Endometrial microvascular endothelial cells (primary cell): ENCODE measurements around the gene KCNA2. TPM values are rescaled to one million over a fixed set of nuclear protein-coding genes. Genes with fewer than 3 reads are reported as not detected.

Experiments used
- in situ Hi-C: cut with HindIII; loops from 2 replicates; pipeline ENCODE4 v1.10.0; 2017; ENCODE audit warnings: low sequenced_read_pairs, low pct_unique_long_range_greater_than_20kb; ENCODE audit errors: inconsistent ontology term
- total RNA-seq: library from RNA; depleted of rRNA; stranded (reverse); fragments of >200 nt; gene quantifications from one replicate; pipeline ENCODE4 v1.2.3, GENCODE V29; 2015; ENCODE audit errors: inconsistent ontology term

Gene KCNA2
- total RNA-seq, 1 donor from 2014 or later, result not detected

DNA sequence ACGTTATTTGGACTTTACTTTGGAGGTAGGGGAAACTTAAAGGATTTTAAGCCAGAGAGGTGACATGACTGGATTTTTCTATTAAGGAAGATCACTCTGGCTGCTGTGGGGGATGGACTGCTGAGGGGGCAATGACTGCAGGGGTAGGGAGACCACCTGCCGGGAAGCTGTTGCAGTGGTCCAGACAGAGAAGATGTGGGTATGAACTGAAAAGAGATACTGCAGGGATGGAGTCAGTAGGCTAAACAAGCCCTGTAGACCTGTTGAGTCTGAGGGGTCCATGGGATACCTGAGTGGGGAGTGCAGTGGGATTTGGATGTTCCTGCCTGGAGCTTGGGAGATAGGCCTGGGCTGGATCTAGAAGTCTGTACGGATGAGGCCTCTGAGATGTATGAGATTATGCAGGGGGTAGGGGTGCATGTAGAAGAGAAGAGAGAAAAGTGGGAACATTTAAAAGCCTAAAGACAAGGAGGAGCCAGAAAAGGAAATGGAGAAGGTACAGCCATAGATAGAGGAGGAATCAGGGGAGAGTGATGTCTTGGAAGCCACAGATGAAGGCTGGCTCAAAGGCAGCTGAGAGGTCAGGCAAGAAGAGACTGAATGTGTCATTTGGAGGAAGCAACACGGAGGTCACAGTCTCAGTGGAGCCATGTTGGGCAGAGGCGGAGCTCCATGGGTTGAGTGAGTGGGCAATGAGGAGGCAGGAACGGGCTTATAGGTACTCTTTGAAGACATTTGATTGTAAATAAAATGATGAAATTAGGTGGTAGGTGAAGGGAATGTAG, 25.9 kb upstream of the KCNA2 start:
- in situ Hi-C loops, result no loop called here

DNA sequence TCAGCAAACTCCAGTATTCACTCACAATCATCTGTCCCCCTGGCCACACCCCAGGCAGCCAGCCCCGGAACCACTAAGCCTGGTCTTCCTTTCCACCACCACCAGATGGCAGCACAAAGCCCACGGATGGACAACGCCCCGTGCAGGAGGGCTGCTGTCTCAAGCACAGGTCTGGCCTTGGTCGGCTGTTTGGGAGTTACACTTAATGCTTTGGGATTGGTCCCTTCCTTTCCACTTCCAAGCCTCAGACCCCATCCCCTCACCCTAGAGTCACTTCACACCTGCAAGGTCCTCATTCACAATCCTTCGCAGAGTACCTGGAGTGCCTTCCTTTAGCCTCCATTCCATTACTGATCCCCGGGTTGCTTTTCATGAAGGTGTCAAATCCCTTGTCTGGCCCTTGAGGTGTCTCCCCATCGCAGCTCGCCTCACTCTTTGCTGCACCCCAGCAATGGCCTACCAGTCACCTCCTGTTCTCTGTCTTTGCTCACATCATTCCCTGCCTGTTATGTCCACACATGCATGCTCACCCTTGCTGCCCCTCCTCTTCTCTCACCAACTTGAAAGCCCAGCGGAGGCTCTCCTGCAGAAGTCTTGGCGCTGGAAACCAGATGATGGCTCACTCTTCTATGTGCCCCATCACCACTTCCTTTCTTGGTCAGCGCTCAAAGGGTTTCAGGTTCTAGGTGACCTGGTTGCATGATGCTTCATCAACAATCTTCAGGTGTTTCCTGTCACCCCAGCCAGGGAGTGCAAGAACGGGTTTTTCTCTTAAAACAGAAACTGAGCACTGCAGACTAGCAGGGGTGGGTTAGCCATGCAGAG, 24.9 kb upstream of the KCNA2 start:
- in situ Hi-C loops, result no loop called here

GRCh38 chr1:110628323-110629105, 22.4 kb upstream of the KCNA2 start:
- in situ Hi-C loops, result no loop called here

- in situ Hi-C loops, result no loop called here
Observed at GRCh38 chr1:110627764-110628163, 21.6 kb upstream of the KCNA2 start.

DNA sequence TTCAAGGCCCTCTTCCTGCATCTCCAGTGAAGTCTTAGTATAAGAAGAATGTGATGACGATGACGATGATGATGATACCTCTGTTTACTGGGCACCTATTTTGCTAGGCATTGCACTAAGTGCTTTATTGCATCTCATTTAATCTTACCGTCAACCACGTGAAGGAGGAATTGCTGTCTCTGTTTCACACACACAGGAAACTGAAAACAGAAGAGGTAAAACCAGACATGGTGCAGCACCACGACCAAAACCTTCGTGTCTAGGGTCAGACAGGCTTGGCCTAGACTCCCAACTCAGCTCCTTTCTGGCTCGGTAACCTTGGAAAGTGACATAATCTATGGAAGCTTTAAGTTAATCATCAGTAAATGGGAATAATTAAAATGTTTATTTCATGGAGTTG, 20.7 kb upstream of the KCNA2 start:
- in situ Hi-C loops, result no loop called here

DNA sequence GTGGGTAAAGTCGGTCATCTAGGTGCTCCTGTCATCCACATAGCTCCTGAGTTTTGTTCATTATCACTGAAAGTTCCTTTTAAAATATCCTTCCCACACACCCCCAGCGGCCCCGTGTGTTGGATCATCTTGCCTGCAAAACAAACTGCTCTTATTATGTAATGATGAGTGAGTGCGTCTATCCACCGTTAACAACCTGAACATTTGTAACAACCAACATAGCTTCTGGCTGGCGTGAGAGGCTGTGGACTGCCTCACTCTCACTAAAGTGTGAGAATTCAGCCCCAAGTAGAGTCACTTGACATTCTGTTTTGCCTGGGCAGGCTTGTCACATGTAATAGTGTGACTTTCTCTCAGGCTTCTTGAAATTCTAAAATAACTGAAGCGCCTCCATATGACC, 14.5 kb upstream of the KCNA2 start:
- in situ Hi-C loops, result no loop called here

- in situ Hi-C loops, result no loop called here
Observed at GRCh38 chr1:110620250-110620615, 14.1 kb upstream of the KCNA2 start.

- in situ Hi-C loops, result no loop called here
Observed at GRCh38 chr1:110619412-110620249, 13.5 kb upstream of the KCNA2 start.

DNA sequence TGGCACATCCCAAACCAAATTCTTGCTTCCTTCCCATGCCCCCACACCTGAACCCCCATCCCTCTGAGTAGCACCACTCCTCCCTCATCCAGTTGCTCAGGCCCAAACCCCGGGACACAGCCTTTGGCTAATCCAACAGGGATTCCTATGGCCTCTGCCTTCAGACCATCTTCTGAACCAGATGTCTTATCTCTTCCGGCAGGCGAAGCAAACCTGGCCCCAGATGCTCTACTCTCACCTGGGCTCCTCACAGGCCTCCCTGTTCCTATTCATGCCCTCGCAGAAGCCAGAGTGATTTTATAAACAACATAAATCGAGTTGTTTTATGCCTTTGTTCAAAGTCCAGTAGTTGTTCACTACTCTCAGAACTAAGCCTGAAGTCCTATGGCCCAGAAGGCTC, 12.5 kb upstream of the KCNA2 start:
- in situ Hi-C loops, result no loop called here

DNA sequence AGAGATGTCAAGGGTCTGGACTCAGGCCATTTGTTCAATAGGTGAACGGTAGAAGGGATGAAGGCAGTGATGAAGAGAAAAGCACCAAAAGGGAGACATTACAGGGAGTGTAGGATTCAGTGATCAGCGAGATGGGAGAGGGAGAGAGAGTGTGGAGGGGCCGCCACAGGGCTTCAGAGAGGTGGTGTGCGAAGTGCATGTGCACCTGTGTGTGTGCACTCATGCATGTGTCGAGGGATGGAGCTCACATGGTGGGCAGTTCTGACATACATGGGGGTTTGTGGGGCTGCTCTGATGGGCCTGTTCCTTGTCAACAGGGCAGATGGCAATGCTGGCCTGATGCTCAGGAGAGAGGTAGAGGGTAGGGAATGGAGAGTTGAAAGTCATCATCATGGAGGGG, 11.4 kb upstream of the KCNA2 start:
- in situ Hi-C loops, result no loop called here

DNA sequence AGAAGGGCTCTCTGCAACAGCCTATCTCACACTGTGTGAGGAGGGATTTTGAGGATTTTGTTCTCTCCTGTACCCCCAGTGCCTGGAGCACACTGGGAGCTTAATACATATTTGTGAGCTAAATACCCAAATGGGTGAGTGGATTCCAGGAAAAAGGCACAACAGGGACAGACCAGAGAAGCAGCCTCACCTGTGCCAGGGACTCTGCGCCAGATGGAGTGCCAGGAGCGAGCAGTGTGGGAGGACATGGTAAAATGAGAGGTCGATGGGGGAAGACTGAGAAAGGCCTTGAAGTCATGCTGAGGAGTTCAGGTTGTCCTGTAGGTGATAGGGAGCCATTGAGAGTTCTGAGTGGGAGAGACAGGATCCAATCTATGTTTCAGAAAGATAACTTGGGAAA, 11.0 kb upstream of the KCNA2 start:
- in situ Hi-C loops, result no loop called here

DNA sequence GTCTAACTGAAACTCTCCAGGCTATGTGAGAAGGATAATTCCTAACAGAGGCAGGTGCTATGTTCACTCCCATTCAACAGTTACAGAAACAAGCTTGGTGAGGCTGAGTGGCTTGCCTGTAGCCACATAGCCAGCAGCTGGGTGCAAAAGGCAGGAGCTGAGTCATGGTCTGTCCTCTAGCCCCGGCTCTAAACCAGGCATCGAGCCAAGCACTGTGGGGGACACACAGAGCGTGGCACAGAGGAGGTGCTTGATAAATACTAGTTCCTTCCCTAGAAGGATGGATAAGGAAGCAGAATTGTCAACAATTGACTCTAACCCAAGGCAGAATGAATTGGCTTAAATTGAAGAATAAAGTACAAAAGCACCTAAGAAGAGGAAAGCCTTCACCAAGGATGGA, 10.4 kb upstream of the KCNA2 start:
- in situ Hi-C loops, result no loop called here

- in situ Hi-C loops, result no loop called here
Observed at GRCh38 chr1:110615548-110616130, 9.5 kb upstream of the KCNA2 start.

DNA sequence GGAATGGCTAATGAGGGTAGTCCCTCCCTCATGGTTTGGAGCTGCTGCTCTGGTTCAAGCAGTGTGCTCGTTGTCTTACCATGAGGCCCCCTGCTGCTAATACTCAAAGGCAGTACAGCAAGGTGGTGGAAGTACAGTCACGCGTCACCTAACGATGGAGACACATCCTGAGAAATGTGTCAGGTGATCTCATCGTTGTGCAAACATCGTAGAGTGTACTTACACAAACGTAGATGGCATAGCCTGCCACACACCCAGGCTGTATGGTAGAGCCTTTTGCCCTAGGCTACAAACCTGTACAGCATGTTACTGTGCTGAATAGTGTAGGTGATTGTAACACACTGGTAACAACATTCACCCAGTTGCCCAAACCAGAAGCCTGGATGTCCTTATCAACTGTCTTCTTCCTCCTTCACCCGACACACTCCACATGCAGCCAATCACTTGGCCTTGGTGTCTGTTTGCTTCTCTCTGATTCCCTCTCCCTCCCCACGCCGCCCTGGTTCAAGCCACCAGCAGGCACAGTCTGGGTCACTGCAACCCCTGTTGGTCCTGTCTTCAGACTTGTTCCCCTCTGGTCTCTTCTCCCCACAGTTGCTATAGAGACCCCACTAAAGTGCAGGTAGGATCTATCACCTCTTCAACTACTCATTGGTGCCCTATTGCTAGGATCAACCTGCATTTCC, 6.0 kb upstream of the KCNA2 start:
- in situ Hi-C loops, result no loop called here

- in situ Hi-C loops, result no loop called here
Observed at GRCh38 chr1:110610696-110611286, 4.6 kb upstream of the KCNA2 start.

- in situ Hi-C loops, result no loop called here
Observed at GRCh38 chr1:110610084-110610483, 3.9 kb upstream of the KCNA2 start.

GRCh38 chr1:110608247-110608646, 2.1 kb upstream of the KCNA2 start:
- in situ Hi-C loops, result no loop called here
